SU-DHL-6 (cell line): ENCODE data around the gene INPP4A.
"Not testable (repeated sequence)": the region's sequence is repeated elsewhere in the genome, so short reads cannot be mapped to it uniquely, and the experiment has no call there.

Source experiments
- H2AFZ ChIP-seq: fragments of 200-600 bp; sonication (generic); 2 replicates; pipeline ENCODE4 v1.6.1; 2014; ENCODE audit warnings: low read depth, mild to moderate bottlenecking, moderate library complexity, mixed read lengths, antibody characterized with exemption, low read length; ENCODE audit not compliant: severe bottlenecking
- H3F3A ChIP-seq: fragments of 200-600 bp; shearing (Covaris generic); 2 replicates; pipeline ENCODE4 v1.6.0; 2016; ENCODE audit warnings: antibody characterized with exemption, mild to moderate bottlenecking; ENCODE audit not compliant: insufficient read depth
- H3K27ac ChIP-seq: fragments of 200-600 bp; sonication (generic); 2 replicates; pipeline ENCODE4 v1.5.1; 2016; ENCODE audit warnings: low read depth, mild to moderate bottlenecking, low read length, moderate library complexity, mixed read lengths
- H3K27me3 ChIP-seq: fragments of 200-600 bp; sonication (generic), shearing (Covaris generic); 2 replicates; pipeline ENCODE4 v1.6.0; 2014; ENCODE audit warnings: mild to moderate bottlenecking, low read length
- H3K36me3 ChIP-seq: fragments of 200-600 bp; sonication (generic); 2 replicates; pipeline ENCODE4 v1.6.1; 2014; ENCODE audit warnings: mild to moderate bottlenecking, low read length, mixed read lengths
- H3K4me2 ChIP-seq: fragments of 300-600, 200-600 bp; shearing (Covaris generic), sonication (generic); 2 replicates; pipeline ENCODE4 v1.6.0; 2014; ENCODE audit warnings: low read length, low read depth, mild to moderate bottlenecking; ENCODE audit not compliant: poor library complexity, severe bottlenecking
- H3K4me3 ChIP-seq: fragments of 200-600 bp; sonication (generic); 2 replicates; pipeline ENCODE4 v1.5.1; 2014; ENCODE audit warnings: antibody characterized with exemption, low read length, mild to moderate bottlenecking, mixed read lengths; ENCODE audit not compliant: insufficient read depth, poor library complexity, severe bottlenecking
- H3K79me2 ChIP-seq: fragments of 200-600 bp; sonication (generic); 2 replicates; pipeline ENCODE4 v1.6.1; 2014; ENCODE audit warnings: mild to moderate bottlenecking, low read length, moderate library complexity; ENCODE audit not compliant: insufficient read depth
- H3K9ac ChIP-seq: fragments of 200-600 bp; sonication (generic); 2 replicates; pipeline ENCODE4 v1.7.0; 2014; ENCODE audit warnings: mild to moderate bottlenecking, low read length
- H3K9me2 ChIP-seq: fragments of 200-600 bp; sonication (generic); replicated peaks from 2 replicates; pipeline ENCODE4 v1.6.1; 2014; ENCODE audit warnings: low read length; ENCODE audit not compliant: insufficient read depth
- H3K9me3 ChIP-seq: fragments of 200-600 bp; sonication (generic); 2 replicates; pipeline ENCODE4 v1.6.1; 2014; ENCODE audit warnings: low read length, mixed read lengths; ENCODE audit not compliant: insufficient read depth
- H4K20me1 ChIP-seq: fragments of 200-600 bp; sonication (generic); 2 replicates; pipeline ENCODE4 v1.6.1; 2014; ENCODE audit warnings: low read depth, mild to moderate bottlenecking, antibody characterized with exemption, low read length, moderate library complexity, mixed read lengths
- EZH2phosphoT487 ChIP-seq: fragments of 200-600 bp; sonication (generic), shearing (Covaris generic); conservative IDR thresholded peaks from 2 replicates; pipeline ENCODE4 v1.6.1; 2018; ENCODE audit warnings: mild to moderate bottlenecking, antibody characterized with exemption, low read length, moderate library complexity, mixed read lengths
- TF ChIP-seq, protein P1 (sequence below): fragments of 200-600 bp; sonication (generic); IDR thresholded peaks from one replicate; pipeline ENCODE4 v1.5.1; 2017; ENCODE audit warnings: antibody characterized with exemption, mild to moderate bottlenecking, low read length, moderate library complexity; ENCODE audit not compliant: insufficient read depth, poor library complexity, severe bottlenecking

INPP4A gene

DNA sequence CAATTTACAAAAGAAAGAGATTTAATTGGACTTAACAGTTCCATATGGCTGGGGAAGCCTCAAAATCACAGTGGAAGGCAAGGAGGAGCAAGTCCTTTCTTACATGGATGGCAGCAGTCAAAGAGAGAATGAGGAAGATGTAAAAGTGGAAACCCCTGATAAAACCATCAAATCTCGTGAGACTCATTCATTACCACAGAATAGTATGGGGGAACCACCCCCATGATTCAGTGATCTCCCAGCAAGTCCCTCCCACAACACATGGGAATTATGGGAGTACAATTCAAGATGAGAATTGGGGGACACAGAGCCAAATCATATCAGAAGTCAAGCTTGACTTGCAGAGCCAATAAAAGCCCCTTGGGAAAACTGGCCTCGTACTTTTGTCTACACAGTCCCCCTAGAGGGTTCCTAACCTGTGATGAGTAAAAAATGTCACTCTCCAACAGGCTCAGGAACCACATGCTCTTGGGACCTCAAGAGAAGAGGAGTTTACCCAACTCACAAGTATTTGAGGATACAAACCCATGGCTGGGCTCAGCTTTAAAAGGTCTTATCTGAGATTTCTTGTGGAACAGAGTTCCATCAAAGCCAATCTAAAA, 11.2 kb upstream of the INPP4A start:
- no peaks in the 10 kb centered on the region for H4K20me1 ChIP-seq
- H3K9ac ChIP-seq = no peak overlapping the region
- H3K27me3 ChIP-seq = no peaks in the 10 kb centered on the region
- peaks cover 9% of the 10 kb centered on the region; the same call in 1 of the 2 replicates for H3K9me3 ChIP-seq
- H3K36me3 ChIP-seq = no peaks in the 10 kb centered on the region
- H3K79me2 ChIP-seq = no peaks in the 10 kb centered on the region
- no peak overlapping the region for H3K27ac ChIP-seq
- no peaks in the 10 kb centered on the region for H3F3A ChIP-seq
- no peak overlapping the region for H2AFZ ChIP-seq
- H3K4me2 ChIP-seq = no peak overlapping the region
- no peaks in the 10 kb centered on the region for H3K9me2 ChIP-seq
- TF ChIP-seq, protein P1, sequence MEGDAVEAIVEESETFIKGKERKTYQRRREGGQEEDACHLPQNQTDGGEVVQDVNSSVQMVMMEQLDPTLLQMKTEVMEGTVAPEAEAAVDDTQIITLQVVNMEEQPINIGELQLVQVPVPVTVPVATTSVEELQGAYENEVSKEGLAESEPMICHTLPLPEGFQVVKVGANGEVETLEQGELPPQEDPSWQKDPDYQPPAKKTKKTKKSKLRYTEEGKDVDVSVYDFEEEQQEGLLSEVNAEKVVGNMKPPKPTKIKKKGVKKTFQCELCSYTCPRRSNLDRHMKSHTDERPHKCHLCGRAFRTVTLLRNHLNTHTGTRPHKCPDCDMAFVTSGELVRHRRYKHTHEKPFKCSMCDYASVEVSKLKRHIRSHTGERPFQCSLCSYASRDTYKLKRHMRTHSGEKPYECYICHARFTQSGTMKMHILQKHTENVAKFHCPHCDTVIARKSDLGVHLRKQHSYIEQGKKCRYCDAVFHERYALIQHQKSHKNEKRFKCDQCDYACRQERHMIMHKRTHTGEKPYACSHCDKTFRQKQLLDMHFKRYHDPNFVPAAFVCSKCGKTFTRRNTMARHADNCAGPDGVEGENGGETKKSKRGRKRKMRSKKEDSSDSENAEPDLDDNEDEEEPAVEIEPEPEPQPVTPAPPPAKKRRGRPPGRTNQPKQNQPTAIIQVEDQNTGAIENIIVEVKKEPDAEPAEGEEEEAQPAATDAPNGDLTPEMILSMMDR = no peak
- TF ChIP-seq EZH2phosphoT487 = no peak
- H3K4me3 ChIP-seq = no peak overlapping the region

DNA sequence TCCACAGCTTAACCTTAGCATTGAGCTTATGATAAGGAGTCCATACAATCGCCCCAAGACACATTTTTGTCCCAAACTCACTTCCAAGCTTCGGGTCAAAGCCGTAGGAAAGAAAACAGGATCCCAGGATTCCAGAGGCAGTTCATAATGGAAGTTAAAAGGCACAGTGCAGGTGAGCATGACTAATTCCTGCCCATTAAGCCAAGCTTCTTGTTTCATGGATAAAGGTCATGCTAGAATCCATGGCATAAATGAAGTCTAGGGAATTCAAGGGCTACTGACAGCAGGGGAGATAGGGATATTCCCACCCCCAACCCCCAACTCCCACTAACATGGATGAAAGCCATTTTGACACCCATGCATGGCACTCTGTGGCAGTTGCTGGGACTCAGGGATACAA, 10.2 kb upstream of the INPP4A start:
- H3K27me3 ChIP-seq = no peaks in the 10 kb centered on the region
- no peak overlapping the region for H3K27ac ChIP-seq
- H3K4me2 ChIP-seq = no peak overlapping the region
- peaks cover 9% of the 10 kb centered on the region; the same call in 1 of the 2 replicates for H3K9me3 ChIP-seq
- no peaks in the 10 kb centered on the region for H4K20me1 ChIP-seq
- H3K36me3 ChIP-seq = no peaks in the 10 kb centered on the region
- no peaks in the 10 kb centered on the region for H3K9me2 ChIP-seq
- H3K79me2 ChIP-seq = no peaks in the 10 kb centered on the region
- TF ChIP-seq EZH2phosphoT487 = no peak
- TF ChIP-seq, protein P1 = no peak
- no peak overlapping the region for H2AFZ ChIP-seq
- H3F3A ChIP-seq = no peaks in the 10 kb centered on the region
- no peak overlapping the region for H3K4me3 ChIP-seq
- no peak overlapping the region for H3K9ac ChIP-seq

DNA sequence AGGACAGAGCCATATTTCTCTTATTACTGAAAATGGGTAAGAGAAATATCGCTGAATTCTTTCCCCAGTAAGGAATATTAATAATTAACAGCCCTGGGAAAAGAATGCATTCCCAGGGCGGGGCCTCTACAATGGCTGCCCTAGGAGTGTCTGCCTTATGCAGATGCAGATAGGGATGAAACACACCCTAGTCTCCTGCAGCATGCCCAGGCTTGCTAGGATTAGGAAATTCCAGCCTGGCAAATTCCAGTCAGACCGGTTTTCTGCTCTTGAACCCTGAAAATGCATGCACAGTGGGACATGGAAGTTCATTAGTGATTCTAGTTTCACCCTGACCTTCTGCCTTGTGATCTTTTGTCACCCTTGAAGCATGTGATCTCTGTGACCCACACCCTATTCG, 9.0 kb upstream of the INPP4A start:
- H3K27ac ChIP-seq, H3K9me3 ChIP-seq, H3K9ac ChIP-seq, H3K36me3 ChIP-seq, H3K9me2 ChIP-seq, H4K20me1 ChIP-seq, H3K79me2 ChIP-seq, H2AFZ ChIP-seq, H3K4me2 ChIP-seq, H3K27me3 ChIP-seq, H3K4me3 ChIP-seq, H3F3A ChIP-seq: not testable (repeated sequence)

DNA sequence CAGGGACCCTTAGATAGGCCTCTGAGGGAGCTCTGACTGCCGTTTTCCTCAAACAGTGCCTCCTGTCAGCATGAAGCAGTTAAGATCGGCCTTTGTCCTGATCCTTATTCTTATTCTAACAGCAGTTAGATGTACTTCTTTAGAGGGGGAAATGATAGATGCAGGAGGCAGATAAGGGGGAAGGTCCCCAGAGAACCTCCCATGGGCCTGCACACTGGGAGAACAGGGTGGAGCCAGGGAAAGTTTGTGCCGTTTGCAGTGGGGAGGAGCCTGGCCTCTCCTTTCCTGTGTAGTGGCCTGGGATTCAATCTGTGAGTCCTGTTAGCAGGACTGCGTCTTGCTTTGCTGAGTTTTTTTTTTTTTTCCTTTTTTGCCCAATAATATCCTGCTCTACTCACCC, 7.9 kb upstream of the INPP4A start:
- TF ChIP-seq, protein P1 = no peak
- TF ChIP-seq EZH2phosphoT487 = no peak
- Histone ChIP-seq H3K4me3 (no peak overlapping the region), H3K9me3 (peaks cover 9% of the 10 kb centered on the region; the same call in 1 of the 2 replicates), H3K27me3 (no peaks in the 10 kb centered on the region), H3K27ac (no peak overlapping the region), H3F3A (no peaks in the 10 kb centered on the region), H3K9me2 (no peaks in the 10 kb centered on the region), H4K20me1 (no peaks in the 10 kb centered on the region), H3K9ac (no peak overlapping the region), H3K36me3 (no peaks in the 10 kb centered on the region), H3K4me2 (no peak overlapping the region), H2AFZ (no peak overlapping the region), H3K79me2 (no peaks in the 10 kb centered on the region)
